ENCODE data around the gene TIAL1. TPM values are rescaled to one million over a fixed set of nuclear protein-coding genes. Genes with fewer than 3 reads are reported as not detected.

Gene TIAL1
- 100 to 1,000 TPM; 195 to 227 (median 213) TPM for total RNA-seq
- total RNA-seq (2013) = 134 TPM

DNA sequence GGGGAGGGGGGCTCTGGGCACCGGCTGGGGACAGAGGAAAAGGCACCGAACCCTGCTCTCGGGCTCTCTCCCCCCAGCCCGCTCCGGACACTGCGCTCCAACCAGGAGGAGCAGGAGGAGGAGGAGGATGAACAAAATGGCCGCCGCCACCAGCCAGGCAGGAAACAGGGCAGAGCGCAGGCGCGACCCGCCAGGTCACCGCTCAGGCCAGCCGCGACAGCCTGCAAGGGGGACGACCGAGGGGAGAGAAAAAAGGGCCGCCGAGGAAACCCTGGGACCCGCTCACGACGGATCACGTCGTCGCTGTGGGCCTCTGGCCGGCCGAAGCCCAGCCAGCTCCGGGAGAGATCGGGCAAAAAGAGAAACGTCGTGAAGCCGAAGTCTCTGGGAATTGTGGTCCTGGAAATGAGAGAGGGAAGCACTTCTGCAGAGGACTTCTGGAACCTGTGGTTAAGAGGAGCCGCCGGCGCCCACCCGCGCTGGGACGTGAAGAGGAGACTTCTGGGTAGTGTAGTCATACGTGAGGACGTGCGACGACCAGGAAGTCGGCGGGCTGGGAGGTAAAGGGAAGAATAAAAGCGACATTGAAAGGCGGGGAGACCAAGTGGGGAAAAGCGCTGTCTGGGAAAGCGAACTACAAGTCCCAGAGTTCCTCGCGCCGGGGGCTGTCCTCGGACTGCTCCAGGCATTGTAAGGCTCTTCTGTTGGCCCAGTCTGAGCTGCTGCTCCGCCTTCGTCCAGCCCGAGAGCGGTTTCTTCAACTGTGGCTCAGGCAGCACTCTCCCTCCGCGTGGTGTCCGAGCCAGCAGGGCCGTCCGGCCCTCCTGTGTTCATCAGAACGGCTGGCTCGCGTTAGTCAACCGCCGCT lies at the start of gene TIAL1:
Gene TIAL1, minus strand, starts transcription at position 428 of the 868 bp plus-strand sequence. CDS start 499 bp downstream, outside the sequence.
- intact Hi-C loops (cut with micrococcal nuclease) = loop anchor here (2.0 to 10.0 kb wide), 3 partner anchors 131 to 842 kb away; partner anchors contain the start of genes CACUL1, INPP5F and MCMBP
- no peaks in the 10 kb centered on the region for H3K9me3 Mint-ChIP-seq
- no peak for TF ChIP-seq CTCF (IDR thresholded peaks at IDR 0.05)
- Histone ChIP-seq H3K9me3 (ENCODE audit: control insufficient read depth, insufficient read depth, low read length) (no peaks in the 10 kb centered on the region), H3K4me1 (ENCODE audit: control insufficient read depth, insufficient read depth, low read length) (peaks cover 17% of the 10 kb centered on the region), H3K4me3 (ENCODE audit: low read length) (peak within 1 kb of the TSS; percentile 81), H3K27me3 (ENCODE audit: control insufficient read depth, insufficient read depth, low read length) (no peaks in the 10 kb centered on the region), H3K27ac (ENCODE audit: low read length) (peak within 1 kb of the TSS; percentile 88), H3K36me3 (ENCODE audit: control insufficient read depth, insufficient read depth, low read length) (peaks cover 6% of the 10 kb centered on the region)
- DNase-seq = peak; percentile 89 to 97
- H3K27ac Mint-ChIP-seq = peak within 1 kb of the TSS; percentile 92 to 99
- ATAC-seq = peak; percentile 75 to 91 (median 82)
- H3K4me1 Mint-ChIP-seq = peaks cover 55 to 57% of the 10 kb centered on the region in 2 donors
- peak within 1 kb of the TSS; percentile 99 for H3K4me3 Mint-ChIP-seq
- WGBS (ENCODE audit: insufficient coverage) = under 1% methylated on average over 66 of the region's 66 CpGs
- no peaks in the 10 kb centered on the region for H3K27me3 Mint-ChIP-seq (ENCODE audit: low read depth in 2 of 2)
- H3K36me3 Mint-ChIP-seq = no peaks in the 10 kb centered on the region

GRCh38 chr10:119644994-119645393 lies 48.2 kb upstream of the TIAL1 start:
- no peaks in the 10 kb centered on the region for H3K9me3 Mint-ChIP-seq
- TF ChIP-seq CTCF (IDR thresholded peaks at IDR 0.05) = no peak
- no peaks in the 10 kb centered on the region for H3K36me3 Mint-ChIP-seq
- intact Hi-C loops (cut with micrococcal nuclease) = no loop called here
- Histone ChIP-seq H3K27ac (ENCODE audit: low read length) (no peak overlapping the region), H3K4me3 (ENCODE audit: low read length) (no peak overlapping the region), H3K4me1 (ENCODE audit: control insufficient read depth, insufficient read depth, low read length) (peaks cover 15% of the 10 kb centered on the region), H3K9me3 (ENCODE audit: control insufficient read depth, insufficient read depth, low read length) (no peaks in the 10 kb centered on the region), H3K27me3 (ENCODE audit: control insufficient read depth, insufficient read depth, low read length) (no peaks in the 10 kb centered on the region), H3K36me3 (ENCODE audit: control insufficient read depth, insufficient read depth, low read length) (no peaks in the 10 kb centered on the region)
- DNase-seq (no peak), ATAC-seq (no peak)
- WGBS (ENCODE audit: insufficient coverage) = 95% methylated on average over 3 of the region's 3 CpGs
- peaks cover 7 to 15% of the 10 kb centered on the region in 2 donors for H3K27me3 Mint-ChIP-seq (ENCODE audit: low read depth in 2 of 2)
- H3K4me1 Mint-ChIP-seq = peaks cover 15 to 16% of the 10 kb centered on the region in 2 donors
- no peak overlapping the region for H3K27ac Mint-ChIP-seq
- no peak overlapping the region for H3K4me3 Mint-ChIP-seq

- no peak for ATAC-seq
- no peak overlapping the region for H3K27ac Mint-ChIP-seq
- H3K27me3 Mint-ChIP-seq (ENCODE audit: low read depth in 2 of 2) = peaks cover 10 to 22% of the 10 kb centered on the region in 2 donors
- H3K4me1 ChIP-seq (ENCODE audit: control insufficient read depth, insufficient read depth, low read length) = peaks cover 15% of the 10 kb centered on the region
- H3K9me3 ChIP-seq (ENCODE audit: control insufficient read depth, insufficient read depth, low read length) = no peaks in the 10 kb centered on the region
- H3K27me3 ChIP-seq (ENCODE audit: control insufficient read depth, insufficient read depth, low read length) = no peaks in the 10 kb centered on the region
- no peaks in the 10 kb centered on the region for H3K36me3 ChIP-seq (ENCODE audit: control insufficient read depth, insufficient read depth, low read length)
- WGBS (ENCODE audit: insufficient coverage) = 78% methylated on average over 15 of the region's 15 CpGs
- intact Hi-C loops (cut with micrococcal nuclease) = no loop called here
- no peak for DNase-seq
- no peaks in the 10 kb centered on the region for H3K9me3 Mint-ChIP-seq
- H3K27ac ChIP-seq (ENCODE audit: low read length) = no peak overlapping the region
- no peaks in the 10 kb centered on the region for H3K36me3 Mint-ChIP-seq
- no peak overlapping the region for H3K4me3 ChIP-seq (ENCODE audit: low read length)
- H3K4me3 Mint-ChIP-seq = no peak overlapping the region
- TF ChIP-seq CTCF (IDR thresholded peaks at IDR 0.05) = no peak
- H3K4me1 Mint-ChIP-seq = peaks cover 15 to 16% of the 10 kb centered on the region in 2 donors
Observed at GRCh38 chr10:119644205-119644814, 47.5 kb upstream of the TIAL1 start.

All from natural killer cell (primary cell).